H9 (cell line): Measurements from ENCODE around the gene XXYLT1. TPM values are rescaled to one million over a fixed set of nuclear protein-coding genes. Genes with fewer than 3 reads are reported as not detected.

Source experiments
- DNase-seq: peaks from one replicate; pipeline ENCODE4 v3.0.0-alpha.2; 2017
- H2AFZ ChIP-seq: one replicate; pipeline ENCODE4 v1.6.1; 2013; ENCODE audit warnings: mild to moderate bottlenecking, low read length, control low read depth, moderate library complexity
- H2AK5ac ChIP-seq: 2 replicates; pipeline ENCODE4 v1.6.1; 2013; ENCODE audit warnings: low read length, control low read depth, mixed read lengths; ENCODE audit not compliant: insufficient read length
- H2BK120ac ChIP-seq: one replicate; pipeline ENCODE4 v1.6.1; 2013; ENCODE audit warnings: low read depth, mild to moderate bottlenecking, low read length, control low read depth, inconsistent platforms; ENCODE audit not compliant: poor library complexity, severe bottlenecking
- H2BK12ac ChIP-seq: 2 replicates; pipeline ENCODE4 v1.6.1; 2013; ENCODE audit warnings: low read length, control low read depth, mixed read lengths, low read depth; ENCODE audit not compliant: insufficient read length
- H2BK15ac ChIP-seq: 2 replicates; pipeline ENCODE4 v1.6.1; 2013; ENCODE audit warnings: low read depth, low read length, control low read depth
- H2BK20ac ChIP-seq: one replicate; pipeline ENCODE4 v1.6.1; 2013; ENCODE audit warnings: low read depth, mild to moderate bottlenecking, low read length, control low read depth, inconsistent platforms; ENCODE audit not compliant: poor library complexity, severe bottlenecking
- H2BK5ac ChIP-seq: 2 replicates; pipeline ENCODE4 v1.6.1; 2013; ENCODE audit warnings: low read length, control low read depth, mixed read lengths; ENCODE audit not compliant: insufficient read length
- H3K14ac ChIP-seq: 2 replicates; pipeline ENCODE4 v1.6.1; 2013; ENCODE audit warnings: low read length, control low read depth; ENCODE audit not compliant: insufficient read depth
- H3K18ac ChIP-seq: 2 replicates; pipeline ENCODE4 v1.6.1; 2013; ENCODE audit warnings: low read depth, mild to moderate bottlenecking, mixed read lengths, low read length, control low read depth; ENCODE audit not compliant: insufficient read length
- H3K23ac ChIP-seq: 2 replicates; pipeline ENCODE4 v1.6.1; 2013; ENCODE audit warnings: low read length, control low read depth, mixed read lengths, low read depth; ENCODE audit not compliant: insufficient read length
- H3K23me2 ChIP-seq: 2 replicates; pipeline ENCODE4 v1.6.1; 2013; ENCODE audit warnings: low read depth, mild to moderate bottlenecking, mixed read lengths, low read length, control low read depth; ENCODE audit not compliant: insufficient read length, poor library complexity, severe bottlenecking
- H3K27ac ChIP-seq: 2 replicates; pipeline ENCODE4 v1.5.1; 2013; ENCODE audit warnings: low read length, control low read depth, mixed read lengths, low read depth; ENCODE audit not compliant: insufficient read length
- H3K27me3 ChIP-seq: 2 replicates; pipeline ENCODE4 v1.6.1; 2013; ENCODE audit warnings: low read length, control low read depth, inconsistent platforms; ENCODE audit not compliant: insufficient read depth
- H3K4ac ChIP-seq: 2 replicates; pipeline ENCODE4 v1.6.1; 2013; ENCODE audit warnings: low read depth, mild to moderate bottlenecking, control low read depth, inconsistent platforms, low read length, moderate library complexity
- H3K4me1 ChIP-seq: 2 replicates; pipeline ENCODE4 v1.6.1; 2013; ENCODE audit warnings: low read length, control low read depth, inconsistent platforms; ENCODE audit not compliant: insufficient read depth
- H3K4me2 ChIP-seq: 2 replicates; pipeline ENCODE4 v1.6.1; 2013; ENCODE audit warnings: low read length, control low read depth, mixed read lengths; ENCODE audit not compliant: insufficient read length, insufficient read depth
- H3K56ac ChIP-seq: 2 replicates; pipeline ENCODE4 v1.6.1; 2013; ENCODE audit warnings: low read depth, mild to moderate bottlenecking, mixed read lengths, low read length, control low read depth; ENCODE audit not compliant: insufficient read length
- H3K79me1 ChIP-seq: 2 replicates; pipeline ENCODE4 v1.6.1; 2013; ENCODE audit warnings: low read depth, mild to moderate bottlenecking, moderate library complexity, low read length, control low read depth, inconsistent platforms; ENCODE audit not compliant: insufficient read depth, poor library complexity, severe bottlenecking
- H3K79me2 ChIP-seq: 2 replicates; pipeline ENCODE4 v1.6.1; 2013; ENCODE audit warnings: low read length, control low read depth, inconsistent platforms; ENCODE audit not compliant: insufficient read depth
- H3K9ac ChIP-seq: 2 replicates; pipeline ENCODE4 v1.6.1; 2013; ENCODE audit warnings: low read length, control low read depth, mixed read lengths; ENCODE audit not compliant: insufficient read length; ENCODE audit errors: extremely low read depth
- H3K9me3 ChIP-seq: one replicate; pipeline ENCODE4 v1.6.1; 2013; ENCODE audit warnings: low read depth, low read length, inconsistent platforms; ENCODE audit not compliant: control insufficient read depth
- H3T11ph ChIP-seq: one replicate; pipeline ENCODE4 v1.6.1; 2013; ENCODE audit warnings: mild to moderate bottlenecking, low read length, control low read depth, inconsistent platforms
- H4K20me1 ChIP-seq: one replicate; pipeline ENCODE4 v1.6.1; 2013; ENCODE audit not compliant: control insufficient read depth, insufficient read length, insufficient read depth
- H4K5ac ChIP-seq: 2 replicates; pipeline ENCODE4 v1.6.1; 2013; ENCODE audit warnings: low read depth, mild to moderate bottlenecking, mixed read lengths, low read length, control low read depth; ENCODE audit not compliant: insufficient read length
- H4K8ac ChIP-seq: replicated peaks from 2 replicates; pipeline ENCODE4 v1.6.1; 2013; ENCODE audit warnings: low read length, control low read depth, mixed read lengths, low read depth; ENCODE audit not compliant: insufficient read length
- H4K91ac ChIP-seq: 2 replicates; pipeline ENCODE4 v1.6.1; 2013; ENCODE audit warnings: low read depth, mild to moderate bottlenecking, moderate library complexity, mixed read lengths, low read length, control low read depth; ENCODE audit not compliant: insufficient read length
- H3K27ac Mint-ChIP-seq, 3 experiments: 2 replicates in 2 of 3; 3 replicates in 1 of 3; pipeline ENCODE4 v1.8.0; 2020 to 2021; ENCODE audit warnings: mixed read lengths in 3 of 3, mild to moderate bottlenecking in 1 of 3, moderate library complexity in 1 of 3
- H3K27me3 Mint-ChIP-seq: 2 replicates; pipeline ENCODE4 v1.8.0; 2021; ENCODE audit warnings: low read depth, mild to moderate bottlenecking, moderate library complexity, mixed read lengths
- H3K36me3 Mint-ChIP-seq, 3 experiments: 2 replicates in 2 of 3; 3 replicates in 1 of 3; pipeline ENCODE4 v1.8.0; 2020 to 2021; ENCODE audit warnings: low read depth in 3 of 3, mixed read lengths in 3 of 3; ENCODE audit not compliant: insufficient read depth in 1 of 3
- H3K4me1 Mint-ChIP-seq, 2 experiments: 2 replicates each; pipeline ENCODE4 v1.8.0; 2020; ENCODE audit warnings: mixed read lengths in 2 of 2
- H3K4me3 Mint-ChIP-seq, 2 experiments: 2 replicates in 1 of 2; 3 replicates in 1 of 2; pipeline ENCODE4 v1.8.0; 2020 to 2021; ENCODE audit warnings: mild to moderate bottlenecking in 2 of 2, mixed read lengths in 2 of 2, moderate library complexity in 1 of 2
- H3K9me3 Mint-ChIP-seq, 2 experiments: 2 replicates in 1 of 2; 3 replicates in 1 of 2; pipeline ENCODE4 v1.8.0; 2020; ENCODE audit warnings: mild to moderate bottlenecking in 2 of 2, mixed read lengths in 2 of 2, moderate library complexity in 1 of 2
- WGBS: extraction: QIAGEN DNeasy Blood & Tissue Kit; methylation state at CpG from one replicate; pipeline ENCODE4 v1.1.7; 2013; ENCODE audit warnings: missing lambda C conversion rate, low lambda C conversion rate, mixed read lengths; ENCODE audit not compliant: insufficient read length; ENCODE audit errors: extremely low coverage; 5-methylcytosine and 5-hydroxymethylcytosine counted together
- total RNA-seq: library from RNA; stranded (reverse); gene quantifications from 2 replicates; pipeline ENCODE4 v1.2.1, GENCODE V29; 2021
- TF ChIP-seq, protein P1 (sequence below): fragments of 200-600 bp; sonication (generic); conservative IDR thresholded peaks from 3 replicates; pipeline ENCODE4 v1.8.0; 2021; ENCODE audit warnings: antibody characterized with exemption, mild to moderate bottlenecking

XXYLT1 gene
- total RNA-seq, 1 experiment from 2014 or later = 22.7 TPM

DNA sequence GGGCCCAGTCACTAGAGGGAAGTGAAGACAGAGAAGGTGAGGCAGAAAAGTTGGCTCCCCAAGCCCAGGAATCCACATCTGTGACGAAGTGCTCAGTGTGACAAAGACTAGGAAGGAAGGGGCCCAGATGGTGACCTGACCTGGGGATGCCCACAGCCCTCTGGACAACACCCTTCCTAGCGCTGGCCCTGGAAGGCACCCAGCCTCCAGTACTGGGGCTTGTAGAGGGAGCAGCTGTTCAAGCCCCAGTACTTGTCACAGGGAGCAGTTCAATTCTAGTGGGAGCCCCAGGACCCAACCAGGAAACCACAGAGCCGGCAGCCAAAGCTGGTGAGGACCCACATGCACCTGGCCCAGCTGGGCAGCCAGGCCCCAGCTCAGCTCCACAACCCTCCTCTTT, 190.8 kb downstream of the XXYLT1 start:
- Histone ChIP-seq H3K79me1 (no peaks in the 10 kb centered on the region), H3K23me2 (no peaks in the 10 kb centered on the region), H3K14ac (no peak overlapping the region), H2BK120ac (no peak overlapping the region), H3K27me3 (no peaks in the 10 kb centered on the region), H3K27ac (no peak overlapping the region), H2BK20ac (no peak overlapping the region), H3K4me2 (no peak overlapping the region), H4K8ac (no peak overlapping the region), H4K5ac (no peak overlapping the region), H4K20me1 (no peaks in the 10 kb centered on the region), H2BK12ac (no peak overlapping the region), H3T11ph (no peak overlapping the region), H2BK15ac (no peak overlapping the region), H3K4me1 (no peaks in the 10 kb centered on the region; the same call in 1 of the 2 replicates), H3K4ac (no peak overlapping the region), H2AFZ (no peak overlapping the region), H3K9ac (no peak overlapping the region), H2BK5ac (no peak overlapping the region), H3K18ac (no peak overlapping the region), H3K79me2 (no peaks in the 10 kb centered on the region), H3K23ac (no peak overlapping the region), H2AK5ac (no peak overlapping the region), H4K91ac (no peak overlapping the region), H3K9me3 (no peaks in the 10 kb centered on the region), H3K56ac (no peak overlapping the region)
- Mint-ChIP-seq H3K4me3 (peak overlapping the region in 1 of 2 experiments; percentile 10; a peak in 1 of 5 replicates), H3K27me3 (no peaks in the 10 kb centered on the region), H3K36me3 (no peaks in the 10 kb centered on the region; a peak in 3 of 7 replicates), H3K27ac (peak overlapping the region in 2 of 3 experiments; percentile 15 to 21; a peak in 4 of 7 replicates), H3K4me1 (peaks cover 32 to 52% of the 10 kb centered on the region in 2 experiments), H3K9me3 (no peaks in the 10 kb centered on the region; a peak in 1 of 5 replicates)
- DNase-seq = no peak
- TF ChIP-seq, protein P1, sequence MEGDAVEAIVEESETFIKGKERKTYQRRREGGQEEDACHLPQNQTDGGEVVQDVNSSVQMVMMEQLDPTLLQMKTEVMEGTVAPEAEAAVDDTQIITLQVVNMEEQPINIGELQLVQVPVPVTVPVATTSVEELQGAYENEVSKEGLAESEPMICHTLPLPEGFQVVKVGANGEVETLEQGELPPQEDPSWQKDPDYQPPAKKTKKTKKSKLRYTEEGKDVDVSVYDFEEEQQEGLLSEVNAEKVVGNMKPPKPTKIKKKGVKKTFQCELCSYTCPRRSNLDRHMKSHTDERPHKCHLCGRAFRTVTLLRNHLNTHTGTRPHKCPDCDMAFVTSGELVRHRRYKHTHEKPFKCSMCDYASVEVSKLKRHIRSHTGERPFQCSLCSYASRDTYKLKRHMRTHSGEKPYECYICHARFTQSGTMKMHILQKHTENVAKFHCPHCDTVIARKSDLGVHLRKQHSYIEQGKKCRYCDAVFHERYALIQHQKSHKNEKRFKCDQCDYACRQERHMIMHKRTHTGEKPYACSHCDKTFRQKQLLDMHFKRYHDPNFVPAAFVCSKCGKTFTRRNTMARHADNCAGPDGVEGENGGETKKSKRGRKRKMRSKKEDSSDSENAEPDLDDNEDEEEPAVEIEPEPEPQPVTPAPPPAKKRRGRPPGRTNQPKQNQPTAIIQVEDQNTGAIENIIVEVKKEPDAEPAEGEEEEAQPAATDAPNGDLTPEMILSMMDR = no peak
- WGBS = no CpG with 5 or more reads among the region's 3 CpGs
